ENCODE data around the gene WDFY2. TPM values are rescaled to one million over a fixed set of nuclear protein-coding genes. Genes with fewer than 3 reads are reported as not detected.

Gene WDFY2
- total and polyA plus RNA-seq, 10 of the 15 experiments (the other 5 are each of a cell fraction or from before 2014, with no cell fraction given) = 2.1 to 13.0 (median 8.1) TPM

GRCh38 chr13:51556740-51557139 is 27.5 kb upstream of the WDFY2 start:
- ChIA-PET RAD21 (ENCODE audit: unreplicated experiment) (no interaction called here), SMC1A (ENCODE audit: uncharacterized antibody, unreplicated experiment) (interaction anchor here (1.2 to 1.6 kb wide), 3 partner anchors 22 to 207 kb away, joined by 3 to 5 read pairs (median 3); no protein-coding TSS in a partner anchor), CTCF (no interaction called here), POLR2A (interaction anchor here (0.7 kb wide), 1 partner anchor 103 kb away, joined by 3 read pairs; no protein-coding TSS in a partner anchor)
- H3K79me2 ChIP-seq (ENCODE audit: control insufficient read depth, insufficient read depth, low read length) = no peaks in the 10 kb centered on the region
- H4K20me1 ChIP-seq (ENCODE audit: control insufficient read depth, insufficient read depth) = no peaks in the 10 kb centered on the region
- ATAC-seq (no peak), DNase-seq (ENCODE audit: low read depth, low spot score) (no peak), FAIRE-seq (no peak)
- H3K4me3 ChIP-seq = no peak overlapping the region
- peaks cover 24% of the 10 kb centered on the region for H3K4me1 ChIP-seq (ENCODE audit: control insufficient read depth, insufficient read depth, low read length)
- 74% methylated on average over 7 of the region's 7 CpGs for WGBS (ENCODE audit: insufficient coverage, insufficient replicate concordance, low lambda C conversion rate, missing lambda C conversion rate)
- H3K27me3 ChIP-seq (replicated peaks in 1 of 2; ENCODE audit: control insufficient read depth in 2 of 2, insufficient read depth in 2 of 2, low read length in 1 of 2) = no peaks in the 10 kb centered on the region
- no peak overlapping the region for H3K27ac ChIP-seq (ENCODE audit: control insufficient read depth, insufficient read depth)
- no peak overlapping the region for H3K4me2 ChIP-seq (ENCODE audit: control insufficient read depth, insufficient read depth)
- no TSS peak for BruUV-seq (replicated peaks)
- in situ Hi-C loops (cut with MboI) = no loop called here
- H3K9ac ChIP-seq (ENCODE audit: control insufficient read depth, insufficient read depth, low read length) = no peak overlapping the region
- H3K9me3 ChIP-seq (replicated peaks; ENCODE audit: control insufficient read depth, insufficient read depth, low read length) = no peaks in the 10 kb centered on the region; the same call in 2 of the 3 replicates
- H3K36me3 ChIP-seq (ENCODE audit: control insufficient read depth in 2 of 2, insufficient read depth in 2 of 2, low read length in 1 of 2) = no peaks in the 10 kb centered on the region
- intact Hi-C loops (cut with micrococcal nuclease; ENCODE audit: unreplicated experiment) = no loop called here
- no peak for TF ChIP-seq NR2C1 (IDR thresholded peaks at IDR 0.05)
- TF ChIP-seq JUNB (IDR thresholded peaks at IDR 0.05) = no peak
- TF ChIP-seq NR2F1 (conservative IDR thresholded peaks at IDR 0.05) = no peak
- no peak for TF ChIP-seq CREB1 (IDR thresholded peaks at IDR 0.05; ENCODE audit: low read depth)
- no peak for TF ChIP-seq ASH2L (IDR thresholded peaks at IDR 0.05; ENCODE audit: borderline replicate concordance, low read depth)
- TF ChIP-seq CUX1 (IDR thresholded peaks at IDR 0.05; ENCODE audit: insufficient replicate concordance, low read depth, low read length) = no peak
- TF ChIP-seq DPF2 (IDR thresholded peaks at IDR 0.05) = no peak
- TF ChIP-seq SUZ12 (IDR thresholded peaks at IDR 0.05; ENCODE audit: unreplicated experiment) = no peak
- TF ChIP-seq MTA3 (IDR thresholded peaks at IDR 0.05; ENCODE audit: borderline replicate concordance, low read length) = no peak
- TF ChIP-seq SUPT20H (IDR thresholded peaks at IDR 0.05; ENCODE audit: borderline replicate concordance, control insufficient read depth, low read depth, low read length) = no peak
- TF ChIP-seq HSF1 (IDR thresholded peaks at IDR 0.05; ENCODE audit: low read depth, low read length) = no peak
- no peak for TF ChIP-seq HCFC1 (IDR thresholded peaks at IDR 0.05; ENCODE audit: low read length)
- TF ChIP-seq IRF4 (IDR thresholded peaks at IDR 0.05; ENCODE audit: low read depth, low read length) = no peak
- TF ChIP-seq HDGF (IDR thresholded peaks at IDR 0.05) = no peak
- H2AFZ ChIP-seq (ENCODE audit: control insufficient read depth, low read depth, low read length) = no peak overlapping the region

Data from GM12878 (cell line).